GM18951 (cell line): ENCODE data around the gene C19orf85.

Experiments used
- POLR2A ChIP-seq: IDR thresholded peaks from 4 replicates; pipeline ENCODE4 v1.6.1; 2011; ENCODE audit warnings: mild to moderate bottlenecking; ENCODE audit not compliant: insufficient read length, insufficient read depth; ENCODE audit errors: extremely low read depth
- in situ Hi-C: fragments of 300-500 bp; cut with MboI; formaldehyde crosslinking; loops from one replicate; pipeline ENCODE4 v1.12.0; 2022; ENCODE audit warnings: low sequenced_read_pairs, mixed read lengths, inconsistent platforms; ENCODE audit not compliant: unreplicated experiment

Gene C19orf85

GRCh38 chr19:55479045-55479444 lies 14.5 kb upstream of the C19orf85 start:
- in situ Hi-C loops: no loop called here

GRCh38 chr19:55478364-55478763 lies 13.8 kb upstream of the C19orf85 start:
- no peak for TF ChIP-seq POLR2A
- in situ Hi-C loops: no loop called here

More at GRCh38 chr19:55479045-55479444, 14.5 kb upstream of the C19orf85 start:
- no peak for TF ChIP-seq POLR2A

GRCh38 chr19:55477905-55478304 lies 13.4 kb upstream of the C19orf85 start:
- in situ Hi-C loops: no loop called here
- no peak for TF ChIP-seq POLR2A

GRCh38 chr19:55476100-55476775 lies 11.7 kb upstream of the C19orf85 start, which contains the start of gene ZNF628:
ZNF628 (plus strand) TSS chr19:55476617; CDS start chr19:55479911, 3,294 bp downstream.
- in situ Hi-C loops: no loop called here
- peak; percentile 42 for TF ChIP-seq POLR2A

- in situ Hi-C loops: no loop called here
- TF ChIP-seq POLR2A: no peak
Observed at GRCh38 chr19:55474269-55475265, 10.0 kb upstream of the C19orf85 start.

GRCh38 chr19:55473225-55474012 lies 8.9 kb upstream of the C19orf85 start:
- TF ChIP-seq POLR2A: no peak
- in situ Hi-C loops: no loop called here

GRCh38 chr19:55472463-55472862 lies 7.9 kb upstream of the C19orf85 start:
- TF ChIP-seq POLR2A: no peak
- in situ Hi-C loops: no loop called here

GRCh38 chr19:55471266-55471665 lies 6.7 kb upstream of the C19orf85 start:
- TF ChIP-seq POLR2A: no peak
- in situ Hi-C loops: no loop called here

- no peak for TF ChIP-seq POLR2A
- in situ Hi-C loops: no loop called here
Observed at GRCh38 chr19:55468054-55468393, 3.5 kb upstream of the C19orf85 start.

- TF ChIP-seq POLR2A: no peak
- in situ Hi-C loops: no loop called here
Observed at GRCh38 chr19:55467236-55468053, 2.9 kb upstream of the C19orf85 start.

- in situ Hi-C loops: no loop called here
Observed at GRCh38 chr19:55466241-55466614, 1.7 kb upstream of the C19orf85 start.

GRCh38 chr19:55465460-55466240 lies 1.1 kb upstream of the C19orf85 start:
- in situ Hi-C loops: no loop called here
- TF ChIP-seq POLR2A: no peak

More at GRCh38 chr19:55466241-55466614, 1.7 kb upstream of the C19orf85 start:
- no peak for TF ChIP-seq POLR2A
